ENCODE data around the gene NDUFB8. TPM values are rescaled to one million over a fixed set of nuclear protein-coding genes. Genes with fewer than 3 reads are reported as not detected.

Gene NDUFB8
- total RNA-seq, 1 experiment from 2014 or later: 194 TPM

DNA sequence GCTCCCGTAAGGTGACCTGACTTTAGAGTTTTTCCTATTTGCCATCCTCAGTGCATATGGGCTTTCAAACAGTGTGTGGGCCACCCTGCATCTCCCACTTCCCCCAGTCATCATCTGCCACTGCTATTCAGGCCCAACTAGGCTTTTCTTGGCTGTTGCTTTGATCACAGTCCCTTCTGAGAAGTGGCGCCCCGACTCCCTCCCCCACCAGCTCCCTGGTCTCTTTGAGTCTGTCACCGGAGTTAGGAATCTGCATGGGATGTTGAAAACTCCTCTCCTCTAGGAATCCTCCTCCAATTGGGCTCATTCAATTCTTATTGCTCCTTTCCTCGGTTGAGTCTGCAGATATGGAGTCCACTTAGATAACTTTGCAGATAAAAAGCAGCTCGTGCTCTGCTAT, 38.2 kb upstream of the NDUFB8 start:
- CTCF ChIA-PET: interaction anchor here (0.7 to 1.0 kb wide), 3 partner anchors 13 to 321 kb away, joined by 3 to 4 read pairs (median 3); no protein-coding TSS in a partner anchor
- no peaks in the 10 kb centered on the region for H3K9me3 Mint-ChIP-seq (ENCODE audit: unreplicated experiment)
- no peak for DNase-seq (ENCODE audit: unreplicated experiment)
- POLR2A ChIA-PET: interaction anchor here (0.7 to 1.1 kb wide), 2 partner anchors 14 to 52 kb away, joined by 3 read pairs; no protein-coding TSS in a partner anchor
- H3K4me1 Mint-ChIP-seq (ENCODE audit: insufficient read depth, unreplicated experiment): peaks cover 7% of the 10 kb centered on the region
- peaks cover 3% of the 10 kb centered on the region for H3K27me3 Mint-ChIP-seq (ENCODE audit: insufficient read depth, unreplicated experiment)
- H3K36me3 Mint-ChIP-seq (ENCODE audit: insufficient read depth, unreplicated experiment): peaks cover 3% of the 10 kb centered on the region
- intact Hi-C loops (cut with micrococcal nuclease): no loop called here
- no TSS peak for BruUV-seq (replicated peaks)
- no peak overlapping the region for H3K27ac Mint-ChIP-seq (ENCODE audit: low read depth, unreplicated experiment)
- H3K4me3 Mint-ChIP-seq (ENCODE audit: unreplicated experiment): no peak overlapping the region
- TF ChIP-seq, protein P1, sequence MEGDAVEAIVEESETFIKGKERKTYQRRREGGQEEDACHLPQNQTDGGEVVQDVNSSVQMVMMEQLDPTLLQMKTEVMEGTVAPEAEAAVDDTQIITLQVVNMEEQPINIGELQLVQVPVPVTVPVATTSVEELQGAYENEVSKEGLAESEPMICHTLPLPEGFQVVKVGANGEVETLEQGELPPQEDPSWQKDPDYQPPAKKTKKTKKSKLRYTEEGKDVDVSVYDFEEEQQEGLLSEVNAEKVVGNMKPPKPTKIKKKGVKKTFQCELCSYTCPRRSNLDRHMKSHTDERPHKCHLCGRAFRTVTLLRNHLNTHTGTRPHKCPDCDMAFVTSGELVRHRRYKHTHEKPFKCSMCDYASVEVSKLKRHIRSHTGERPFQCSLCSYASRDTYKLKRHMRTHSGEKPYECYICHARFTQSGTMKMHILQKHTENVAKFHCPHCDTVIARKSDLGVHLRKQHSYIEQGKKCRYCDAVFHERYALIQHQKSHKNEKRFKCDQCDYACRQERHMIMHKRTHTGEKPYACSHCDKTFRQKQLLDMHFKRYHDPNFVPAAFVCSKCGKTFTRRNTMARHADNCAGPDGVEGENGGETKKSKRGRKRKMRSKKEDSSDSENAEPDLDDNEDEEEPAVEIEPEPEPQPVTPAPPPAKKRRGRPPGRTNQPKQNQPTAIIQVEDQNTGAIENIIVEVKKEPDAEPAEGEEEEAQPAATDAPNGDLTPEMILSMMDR (IDR thresholded peaks at IDR 0.05; ENCODE audit: unreplicated experiment): no peak

DNA sequence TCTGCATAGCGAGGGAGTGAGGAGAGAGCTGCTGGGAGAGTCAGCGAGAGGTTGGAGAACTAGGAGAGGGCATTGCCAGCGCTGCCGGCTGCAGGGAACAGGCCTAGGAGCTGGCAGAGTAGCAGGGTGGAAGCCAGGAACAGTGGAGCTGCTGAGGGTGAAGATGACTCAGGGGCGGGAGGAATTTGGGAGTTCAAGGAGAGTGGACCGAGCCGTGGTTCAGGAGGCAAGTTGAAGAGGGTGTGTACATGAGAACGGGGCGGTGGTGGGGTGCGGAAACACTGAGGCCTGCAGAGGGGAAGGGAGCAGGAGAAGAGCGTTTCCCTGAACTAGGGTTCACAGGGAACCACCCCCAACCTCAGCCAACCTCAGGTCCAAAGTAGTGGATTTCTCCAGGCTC, 37.6 kb upstream of the NDUFB8 start:
- Mint-ChIP-seq H3K36me3 (ENCODE audit: insufficient read depth, unreplicated experiment) (peaks cover 6% of the 10 kb centered on the region), H3K27me3 (ENCODE audit: insufficient read depth, unreplicated experiment) (no peaks in the 10 kb centered on the region), H3K4me3 (ENCODE audit: unreplicated experiment) (no peak overlapping the region), H3K4me1 (ENCODE audit: insufficient read depth, unreplicated experiment) (peaks cover 7% of the 10 kb centered on the region), H3K9me3 (ENCODE audit: unreplicated experiment) (no peaks in the 10 kb centered on the region), H3K27ac (ENCODE audit: low read depth, unreplicated experiment) (no peak overlapping the region)
- TF ChIP-seq, protein P1 (IDR thresholded peaks at IDR 0.05; ENCODE audit: unreplicated experiment): no peak
- BruUV-seq (replicated peaks): no TSS peak
- intact Hi-C loops (cut with micrococcal nuclease): no loop called here
- DNase-seq (ENCODE audit: unreplicated experiment): no peak
- CTCF ChIA-PET: no interaction called here
- POLR2A ChIA-PET: interaction anchor here (0.7 kb wide), 1 partner anchor 52 kb away, joined by 3 read pairs; no protein-coding TSS in a partner anchor

DNA sequence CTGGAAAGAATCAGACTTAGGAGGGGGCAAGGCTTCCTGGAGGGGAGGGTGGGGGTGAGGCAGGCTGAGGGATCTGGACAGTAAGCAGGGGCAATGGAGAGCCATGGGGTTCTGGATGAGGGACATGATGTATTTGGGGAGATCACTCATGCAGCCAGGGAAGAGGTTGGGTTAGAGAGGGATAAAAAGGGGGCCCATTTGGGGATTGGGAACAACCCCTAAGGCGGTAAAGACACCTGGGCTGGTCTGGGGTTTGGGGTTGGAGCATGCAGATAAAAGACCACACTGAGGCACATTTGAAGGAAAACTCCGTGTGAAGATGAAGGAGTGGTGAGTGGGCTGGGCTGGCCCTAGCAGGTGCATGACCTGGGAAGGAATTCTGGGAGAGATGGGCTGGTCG, 36.9 kb upstream of the NDUFB8 start:
- peaks cover 6% of the 10 kb centered on the region for H3K36me3 Mint-ChIP-seq (ENCODE audit: insufficient read depth, unreplicated experiment)
- no TSS peak for BruUV-seq (replicated peaks)
- TF ChIP-seq, protein P1 (IDR thresholded peaks at IDR 0.05; ENCODE audit: unreplicated experiment): no peak
- no peak overlapping the region for H3K4me3 Mint-ChIP-seq (ENCODE audit: unreplicated experiment)
- intact Hi-C loops (cut with micrococcal nuclease): no loop called here
- ChIA-PET CTCF (no interaction called here), POLR2A (no interaction called here)
- H3K27ac Mint-ChIP-seq (ENCODE audit: low read depth, unreplicated experiment): no peak overlapping the region
- DNase-seq (ENCODE audit: unreplicated experiment): no peak
- H3K27me3 Mint-ChIP-seq (ENCODE audit: insufficient read depth, unreplicated experiment): no peaks in the 10 kb centered on the region
- no peaks in the 10 kb centered on the region for H3K9me3 Mint-ChIP-seq (ENCODE audit: unreplicated experiment)
- peaks cover 7% of the 10 kb centered on the region for H3K4me1 Mint-ChIP-seq (ENCODE audit: insufficient read depth, unreplicated experiment)

DNA sequence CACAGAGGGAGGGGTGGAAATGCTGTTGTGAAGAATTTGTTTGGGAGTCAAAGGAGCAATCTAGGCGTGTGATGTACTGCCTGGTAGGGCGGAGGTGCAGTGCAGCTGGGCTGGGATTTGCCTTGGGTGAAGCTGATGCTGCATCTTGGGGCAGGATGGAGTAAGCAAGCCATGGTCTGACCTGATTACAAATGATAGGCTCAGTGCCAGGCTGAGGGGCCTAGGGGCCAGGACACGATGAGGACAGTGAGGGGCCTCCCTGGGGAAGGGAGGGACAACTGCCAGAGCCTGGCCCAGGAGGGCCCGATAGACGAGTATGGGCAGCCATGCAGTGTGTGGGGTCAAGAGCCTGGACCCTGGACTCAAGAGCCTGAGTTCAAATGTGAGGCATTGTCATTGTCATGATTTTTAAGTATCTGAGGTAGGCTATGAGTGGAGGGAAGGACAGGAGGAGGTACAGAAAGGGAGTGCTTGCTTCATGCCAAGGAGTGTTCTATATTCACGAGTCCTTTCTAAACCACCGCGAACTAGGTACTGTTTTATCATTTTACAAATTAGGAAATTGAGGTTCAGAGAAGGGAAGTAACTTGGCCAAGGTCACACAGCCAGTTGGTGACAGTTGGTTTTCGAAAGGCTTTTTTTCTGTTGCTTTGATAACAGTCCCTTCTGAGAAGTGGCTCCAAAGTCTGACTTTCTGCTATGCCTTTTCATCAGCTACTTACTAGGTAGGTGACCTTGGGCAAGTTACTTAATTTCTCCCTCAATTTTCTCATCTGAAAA, 35.7 kb upstream of the NDUFB8 start:
- TF ChIP-seq, protein P1 (IDR thresholded peaks at IDR 0.05; ENCODE audit: unreplicated experiment): no peak
- DNase-seq (ENCODE audit: unreplicated experiment): no peak
- Mint-ChIP-seq H3K27ac (ENCODE audit: low read depth, unreplicated experiment) (peak overlapping the region; percentile 2), H3K36me3 (ENCODE audit: insufficient read depth, unreplicated experiment) (peaks cover 6% of the 10 kb centered on the region), H3K4me3 (ENCODE audit: unreplicated experiment) (no peak overlapping the region), H3K27me3 (ENCODE audit: insufficient read depth, unreplicated experiment) (no peaks in the 10 kb centered on the region), H3K9me3 (ENCODE audit: unreplicated experiment) (no peaks in the 10 kb centered on the region), H3K4me1 (ENCODE audit: insufficient read depth, unreplicated experiment) (peaks cover 7% of the 10 kb centered on the region)
- intact Hi-C loops (cut with micrococcal nuclease): no loop called here
- ChIA-PET POLR2A (no interaction called here), CTCF (interaction anchor here (1.0 kb wide), 1 partner anchor 11 kb away, joined by 3 read pairs; no protein-coding TSS in a partner anchor)
- no TSS peak for BruUV-seq (replicated peaks)
